ENCODE results near the gene LRRC39. TPM values are rescaled to one million over a fixed set of nuclear protein-coding genes. Genes with fewer than 3 reads are reported as not detected.

The LRRC39 gene
- total RNA-seq, 1 donor from 2014 or later = 2.0 TPM

DNA sequence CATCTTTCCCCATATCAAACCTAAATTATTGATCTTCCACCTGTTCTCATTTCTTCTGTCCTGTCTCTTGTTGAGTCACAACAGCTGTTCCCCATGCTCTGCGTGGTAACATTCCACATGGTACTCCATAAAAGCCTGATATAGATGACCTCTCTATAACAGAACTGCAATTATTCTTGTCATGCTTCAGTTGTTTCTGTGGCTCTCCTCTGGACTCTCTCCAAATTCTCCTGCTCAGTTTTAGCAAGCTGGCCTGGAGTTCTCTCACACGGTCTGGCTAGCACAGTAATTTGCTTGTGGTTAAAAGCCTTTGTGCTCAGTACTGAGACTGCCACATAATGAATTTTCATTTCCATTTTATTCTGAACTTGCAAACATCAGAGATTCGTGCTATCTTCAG lies 10.6 kb upstream of the LRRC39 start:
- Mint-ChIP-seq H3K27me3 (ENCODE audit: low read depth) (no peaks in the 10 kb centered on the region), H3K36me3 (peaks cover 7% of the 10 kb centered on the region), H3K4me1 (no peaks in the 10 kb centered on the region), H3K27ac (no peak overlapping the region), H3K4me3 (no peak overlapping the region), H3K9me3 (peaks cover 5% of the 10 kb centered on the region)
- no peak for DNase-seq (ENCODE audit: low spot score in 2 of 2, unreplicated experiment in 2 of 2)
- TF ChIP-seq, protein P1, sequence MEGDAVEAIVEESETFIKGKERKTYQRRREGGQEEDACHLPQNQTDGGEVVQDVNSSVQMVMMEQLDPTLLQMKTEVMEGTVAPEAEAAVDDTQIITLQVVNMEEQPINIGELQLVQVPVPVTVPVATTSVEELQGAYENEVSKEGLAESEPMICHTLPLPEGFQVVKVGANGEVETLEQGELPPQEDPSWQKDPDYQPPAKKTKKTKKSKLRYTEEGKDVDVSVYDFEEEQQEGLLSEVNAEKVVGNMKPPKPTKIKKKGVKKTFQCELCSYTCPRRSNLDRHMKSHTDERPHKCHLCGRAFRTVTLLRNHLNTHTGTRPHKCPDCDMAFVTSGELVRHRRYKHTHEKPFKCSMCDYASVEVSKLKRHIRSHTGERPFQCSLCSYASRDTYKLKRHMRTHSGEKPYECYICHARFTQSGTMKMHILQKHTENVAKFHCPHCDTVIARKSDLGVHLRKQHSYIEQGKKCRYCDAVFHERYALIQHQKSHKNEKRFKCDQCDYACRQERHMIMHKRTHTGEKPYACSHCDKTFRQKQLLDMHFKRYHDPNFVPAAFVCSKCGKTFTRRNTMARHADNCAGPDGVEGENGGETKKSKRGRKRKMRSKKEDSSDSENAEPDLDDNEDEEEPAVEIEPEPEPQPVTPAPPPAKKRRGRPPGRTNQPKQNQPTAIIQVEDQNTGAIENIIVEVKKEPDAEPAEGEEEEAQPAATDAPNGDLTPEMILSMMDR (IDR thresholded peaks at IDR 0.05; ENCODE audit: unreplicated experiment) = no peak

DNA sequence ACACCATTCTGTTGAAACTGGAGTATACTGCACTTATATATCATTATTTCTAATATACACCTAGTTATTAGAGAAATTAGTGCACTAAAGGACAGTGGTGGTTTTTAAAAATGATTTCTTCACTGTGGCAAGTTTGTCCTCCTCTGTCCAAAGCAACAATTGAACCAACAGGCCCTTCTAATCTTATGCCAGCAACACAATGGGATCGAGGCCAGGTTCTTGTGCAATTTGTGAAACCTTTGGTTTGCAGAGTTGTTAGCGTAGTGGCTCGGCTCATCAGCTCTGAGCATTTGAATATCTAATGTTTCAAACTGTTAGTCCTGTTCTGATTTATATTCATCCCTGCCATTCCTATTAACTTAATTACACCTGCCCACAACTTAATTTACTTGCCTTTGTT lies 9.9 kb upstream of the LRRC39 start:
- peaks cover 7% of the 10 kb centered on the region for H3K36me3 Mint-ChIP-seq
- H3K4me3 Mint-ChIP-seq = no peak overlapping the region
- H3K27me3 Mint-ChIP-seq (ENCODE audit: low read depth) = no peaks in the 10 kb centered on the region
- H3K9me3 Mint-ChIP-seq = peaks cover 5% of the 10 kb centered on the region
- DNase-seq (ENCODE audit: low spot score in 2 of 2, unreplicated experiment in 2 of 2) = no peak
- TF ChIP-seq, protein P1 (IDR thresholded peaks at IDR 0.05; ENCODE audit: unreplicated experiment) = no peak
- H3K27ac Mint-ChIP-seq = no peak overlapping the region
- H3K4me1 Mint-ChIP-seq = no peaks in the 10 kb centered on the region

DNA sequence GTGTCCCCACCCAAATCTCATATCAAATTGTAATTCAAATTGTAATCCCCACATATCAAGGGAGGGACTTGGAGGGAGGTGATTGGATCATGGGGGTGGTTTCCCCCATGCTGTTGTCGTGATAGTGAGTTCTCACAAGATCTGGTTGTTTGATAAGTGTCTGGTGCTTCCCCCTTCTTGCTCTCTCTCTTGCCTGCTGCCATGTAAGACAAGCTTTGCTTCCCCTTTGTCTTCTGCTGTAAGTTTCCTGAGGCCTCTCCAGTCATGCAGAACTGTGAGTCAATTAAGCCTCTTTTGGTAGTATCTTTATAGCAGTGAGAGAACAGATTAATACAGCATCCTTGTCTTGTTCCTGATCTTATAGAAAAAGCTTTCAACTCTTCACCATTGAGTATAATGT lies 6.5 kb upstream of the LRRC39 start:
- no peak for DNase-seq (ENCODE audit: low spot score in 2 of 2, unreplicated experiment in 2 of 2)
- TF ChIP-seq, protein P1 (IDR thresholded peaks at IDR 0.05; ENCODE audit: unreplicated experiment) = no peak
- Mint-ChIP-seq H3K9me3 (peaks cover 18% of the 10 kb centered on the region), H3K4me1 (no peaks in the 10 kb centered on the region), H3K36me3 (peaks cover 5% of the 10 kb centered on the region), H3K27ac (no peak overlapping the region), H3K27me3 (ENCODE audit: low read depth) (no peaks in the 10 kb centered on the region), H3K4me3 (no peak overlapping the region)

DNA sequence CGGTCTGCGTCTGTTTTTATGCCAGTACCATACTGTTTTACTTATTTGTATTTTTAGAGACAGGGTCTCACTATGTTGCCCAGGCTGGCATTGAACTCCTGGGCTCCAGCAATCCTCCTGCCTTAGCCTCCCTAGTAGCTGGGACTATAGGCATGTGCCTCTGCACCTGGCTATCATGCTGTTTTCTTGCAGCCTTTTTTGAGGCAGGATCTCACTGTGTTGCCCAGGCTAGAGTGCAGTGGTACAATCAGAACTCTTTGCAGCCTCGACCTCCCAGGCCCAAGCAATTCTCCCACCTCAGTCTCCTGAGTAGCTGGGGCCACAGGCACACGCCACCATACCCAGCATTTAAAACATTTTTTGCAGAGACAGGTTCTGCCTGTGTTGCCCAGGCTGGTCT lies 5.3 kb upstream of the LRRC39 start:
- TF ChIP-seq, protein P1 (IDR thresholded peaks at IDR 0.05; ENCODE audit: unreplicated experiment) = no peak
- H3K27me3 Mint-ChIP-seq (ENCODE audit: low read depth) = no peaks in the 10 kb centered on the region
- no peak for DNase-seq (ENCODE audit: low spot score in 2 of 2, unreplicated experiment in 2 of 2)
- no peak overlapping the region for H3K27ac Mint-ChIP-seq
- no peaks in the 10 kb centered on the region for H3K4me1 Mint-ChIP-seq
- H3K4me3 Mint-ChIP-seq = no peak overlapping the region
- peaks cover 5% of the 10 kb centered on the region for H3K36me3 Mint-ChIP-seq
- peaks cover 18% of the 10 kb centered on the region for H3K9me3 Mint-ChIP-seq

DNA sequence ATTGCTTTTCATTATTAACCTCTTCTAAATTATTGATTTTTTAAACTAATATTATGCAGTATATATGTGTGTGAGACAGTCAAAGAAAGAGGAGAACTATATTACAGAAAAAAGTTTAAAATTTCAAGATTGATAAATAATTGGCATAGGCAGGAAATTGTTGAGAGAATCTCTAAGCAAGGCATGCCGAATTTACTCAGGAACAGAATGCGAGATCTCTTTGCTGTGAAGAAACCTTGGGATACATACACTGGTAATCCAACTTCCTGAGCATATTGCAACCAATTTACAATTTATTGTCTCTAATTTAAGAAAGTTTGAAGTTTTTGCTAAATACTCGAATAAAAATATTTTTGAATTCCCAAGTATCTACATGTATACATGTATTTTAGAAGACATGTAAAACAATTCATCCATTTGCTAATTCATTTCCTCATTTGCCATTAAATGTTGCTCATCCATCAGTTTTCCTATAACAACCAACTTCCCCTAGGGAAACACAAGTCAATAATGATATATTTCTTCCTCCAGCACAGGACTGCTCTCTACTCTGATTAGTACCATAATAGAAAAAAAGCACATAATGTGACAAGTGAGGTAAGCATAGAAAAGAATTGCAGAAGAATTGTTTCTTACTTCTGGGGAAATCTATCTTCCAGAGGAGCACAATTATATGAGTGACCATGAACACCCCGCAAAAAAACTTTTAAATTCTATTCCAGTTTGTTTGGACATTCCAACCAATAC lies 588 bp downstream of the LRRC39 start:
- DNase-seq (ENCODE audit: low spot score in 2 of 2, unreplicated experiment in 2 of 2) = no peak
- no peak overlapping the region for H3K27ac Mint-ChIP-seq

More for the DNA sequence above, 588 bp downstream of the LRRC39 start:
- Mint-ChIP-seq H3K36me3 (no peaks in the 10 kb centered on the region), H3K4me1 (no peaks in the 10 kb centered on the region), H3K9me3 (peaks cover 13% of the 10 kb centered on the region), H3K27me3 (ENCODE audit: low read depth) (no peaks in the 10 kb centered on the region), H3K4me3 (no peak overlapping the region)
- TF ChIP-seq, protein P1 (IDR thresholded peaks at IDR 0.05; ENCODE audit: unreplicated experiment) = no peak

Data from mesothelial cell of epicardium (in vitro differentiated cells).